Muscle layer of colon (tissue), 2 donors: ENCODE results near the gene MITF.
"Not testable (repeated sequence)": the region's sequence is repeated elsewhere in the genome, so short reads cannot be mapped to it uniquely, and the experiment has no call there.

ENCODE experiments used
- H3K27ac ChIP-seq: one replicate; pipeline ENCODE4 v1.7.0; 2013; ENCODE audit warnings: low read depth, mild to moderate bottlenecking, low read length, moderate library complexity
- H3K27me3 ChIP-seq, 2 donors: one replicate each; pipeline ENCODE4 v1.7.0; 2013; ENCODE audit warnings: low read length in 2 of 2, mild to moderate bottlenecking in 2 of 2; ENCODE audit not compliant: insufficient read depth in 2 of 2, control insufficient read depth in 1 of 2
- H3K36me3 ChIP-seq: one replicate; pipeline ENCODE4 v1.7.0; 2013; ENCODE audit warnings: mild to moderate bottlenecking, low read length; ENCODE audit not compliant: insufficient read depth
- H3K4me1 ChIP-seq: one replicate; pipeline ENCODE4 v1.7.0; 2013; ENCODE audit warnings: mild to moderate bottlenecking, low read length; ENCODE audit not compliant: insufficient read depth
- H3K4me3 ChIP-seq, 2 donors: one replicate each; pipeline ENCODE4 v1.7.0; 2013; ENCODE audit warnings: low read length in 2 of 2, low read depth in 1 of 2, mild to moderate bottlenecking in 1 of 2, moderate library complexity in 1 of 2
- H3K9ac ChIP-seq: one replicate; pipeline ENCODE4 v1.7.0; 2013; ENCODE audit warnings: low read length
- H3K9me3 ChIP-seq: one replicate; pipeline ENCODE4 v1.7.0; 2013; ENCODE audit warnings: mild to moderate bottlenecking, low read length
- donor health status: abdominal sarcoma.
- donor health status: Adenocarcinoma of cecum.

MITF gene

GRCh38 chr3:69906351-69906966, 167.2 kb downstream of the MITF start:
- Histone ChIP-seq H3K27ac (no peak overlapping the region), H3K27me3 (no peaks in the 10 kb centered on the region), H3K9me3 (no peaks in the 10 kb centered on the region), H3K4me1 (peaks cover 25% of the 10 kb centered on the region), H3K36me3 (no peaks in the 10 kb centered on the region), H3K4me3 (no peak overlapping the region), H3K9ac (no peak overlapping the region)

GRCh38 chr3:69907554-69907953, 168.3 kb downstream of the MITF start:
- Histone ChIP-seq H3K27ac (no peak overlapping the region), H3K4me3 (no peak overlapping the region), H3K27me3 (no peaks in the 10 kb centered on the region), H3K4me1 (peaks cover 17% of the 10 kb centered on the region), H3K9ac (no peak overlapping the region), H3K9me3 (no peaks in the 10 kb centered on the region), H3K36me3 (no peaks in the 10 kb centered on the region)

- H3K4me3 ChIP-seq, H3K9ac ChIP-seq, H3K27me3 ChIP-seq, H3K9me3 ChIP-seq, H3K27ac ChIP-seq, H3K36me3 ChIP-seq: not testable (repeated sequence)
- H3K4me1 ChIP-seq = peaks cover 17% of the 10 kb centered on the region
Observed at GRCh38 chr3:69909859-69910258, 170.6 kb downstream of the MITF start.

- H3K27ac ChIP-seq = no peak overlapping the region
- H3K9ac ChIP-seq = no peak overlapping the region
- no peak overlapping the region for H3K4me3 ChIP-seq
- peaks cover 4% of the 10 kb centered on the region for H3K9me3 ChIP-seq
- H3K36me3 ChIP-seq = no peaks in the 10 kb centered on the region
- no peaks in the 10 kb centered on the region for H3K27me3 ChIP-seq
- H3K4me1 ChIP-seq = no peaks in the 10 kb centered on the region
Observed at GRCh38 chr3:69913422-69913821, 174.2 kb downstream of the MITF start.

GRCh38 chr3:69914395-69914794, 175.1 kb downstream of the MITF start:
- Histone ChIP-seq H3K4me1 (no peaks in the 10 kb centered on the region), H3K4me3 (no peak overlapping the region), H3K9me3 (peaks cover 4% of the 10 kb centered on the region), H3K9ac (no peak overlapping the region), H3K27me3 (no peaks in the 10 kb centered on the region), H3K27ac (no peak overlapping the region), H3K36me3 (no peaks in the 10 kb centered on the region)

- H3K4me3 ChIP-seq = no peak overlapping the region
- no peaks in the 10 kb centered on the region for H3K36me3 ChIP-seq
- no peak overlapping the region for H3K27ac ChIP-seq
Observed at GRCh38 chr3:69915726-69916125, 176.5 kb downstream of the MITF start.

GRCh38 chr3:69920009-69920408, 180.7 kb downstream of the MITF start:
- not testable (repeated sequence) for H3K36me3 ChIP-seq, H3K27me3 ChIP-seq, H3K9ac ChIP-seq, H3K9me3 ChIP-seq, H3K4me3 ChIP-seq, H3K27ac ChIP-seq, H3K4me1 ChIP-seq

More at GRCh38 chr3:69915726-69916125, 176.5 kb downstream of the MITF start:
- Histone ChIP-seq H3K4me1 (no peaks in the 10 kb centered on the region), H3K27me3 (no peaks in the 10 kb centered on the region), H3K9me3 (peaks cover 4% of the 10 kb centered on the region), H3K9ac (no peak overlapping the region)

GRCh38 chr3:69921651-69922050, 182.4 kb downstream of the MITF start:
- H3K27me3 ChIP-seq = no peaks in the 10 kb centered on the region
- H3K36me3 ChIP-seq = no peaks in the 10 kb centered on the region
- no peak overlapping the region for H3K27ac ChIP-seq
- no peak overlapping the region for H3K4me3 ChIP-seq
- H3K9ac ChIP-seq = no peak overlapping the region
- H3K9me3 ChIP-seq = no peaks in the 10 kb centered on the region
- no peaks in the 10 kb centered on the region for H3K4me1 ChIP-seq

GRCh38 chr3:69922521-69923000, 183.3 kb downstream of the MITF start:
- Histone ChIP-seq H3K27me3 (no peaks in the 10 kb centered on the region), H3K36me3 (no peaks in the 10 kb centered on the region), H3K4me3 (no peak overlapping the region), H3K27ac (no peak overlapping the region), H3K9me3 (no peaks in the 10 kb centered on the region), H3K4me1 (no peaks in the 10 kb centered on the region), H3K9ac (no peak overlapping the region)

GRCh38 chr3:69925506-69925905, 186.2 kb downstream of the MITF start:
- Histone ChIP-seq H3K9ac (no peak overlapping the region), H3K9me3 (no peaks in the 10 kb centered on the region), H3K27ac (no peak overlapping the region), H3K4me1 (no peaks in the 10 kb centered on the region), H3K36me3 (no peaks in the 10 kb centered on the region), H3K4me3 (no peak overlapping the region), H3K27me3 (no peaks in the 10 kb centered on the region)

- H3K4me3 ChIP-seq = no peak overlapping the region
- no peaks in the 10 kb centered on the region for H3K9me3 ChIP-seq
- no peak overlapping the region for H3K9ac ChIP-seq
- H3K4me1 ChIP-seq = no peaks in the 10 kb centered on the region
- H3K27me3 ChIP-seq = no peaks in the 10 kb centered on the region
- no peak overlapping the region for H3K27ac ChIP-seq
- H3K36me3 ChIP-seq = no peaks in the 10 kb centered on the region
Observed at GRCh38 chr3:69926385-69926784, 187.1 kb downstream of the MITF start.

- H3K27me3 ChIP-seq = no peaks in the 10 kb centered on the region
- H3K4me3 ChIP-seq = no peak overlapping the region
- no peak overlapping the region for H3K9ac ChIP-seq
- no peaks in the 10 kb centered on the region for H3K4me1 ChIP-seq
- H3K27ac ChIP-seq = no peak overlapping the region
- H3K9me3 ChIP-seq = no peaks in the 10 kb centered on the region
- H3K36me3 ChIP-seq = no peaks in the 10 kb centered on the region
Observed at GRCh38 chr3:69927571-69927970, 188.3 kb downstream of the MITF start.
